Nephron progenitor cell (in vitro differentiated cells): ENCODE data around the gene PDE8B.

Source experiments
- DNase-seq: peaks from one replicate; pipeline ENCODE4 v3.0.0; 2021
- H3K27ac Mint-ChIP-seq: 2 replicates; pipeline ENCODE4 v1.8.0; 2021; ENCODE audit warnings: mild to moderate bottlenecking, moderate library complexity, mixed read lengths
- H3K27me3 Mint-ChIP-seq: 2 replicates; pipeline ENCODE4 v1.8.0; 2021; ENCODE audit warnings: mild to moderate bottlenecking, low read depth, mixed read lengths; ENCODE audit not compliant: poor library complexity
- H3K36me3 Mint-ChIP-seq: 2 replicates; pipeline ENCODE4 v1.8.0; 2021; ENCODE audit warnings: low read depth, mixed read lengths
- H3K4me1 Mint-ChIP-seq: 2 replicates; pipeline ENCODE4 v1.8.0; 2021; ENCODE audit warnings: mixed read lengths
- H3K4me3 Mint-ChIP-seq: 2 replicates; pipeline ENCODE4 v1.8.0; 2021; ENCODE audit warnings: mild to moderate bottlenecking, moderate library complexity, mixed read lengths
- H3K9me3 Mint-ChIP-seq: 2 replicates; pipeline ENCODE4 v1.8.0; 2021; ENCODE audit warnings: mild to moderate bottlenecking, moderate library complexity, mixed read lengths
- TF ChIP-seq, protein P1 (sequence below): fragments of 200-600 bp; sonication (generic); IDR thresholded peaks from 2 replicates; pipeline ENCODE4 v1.5.0; 2021; ENCODE audit warnings: antibody characterized with exemption

PDE8B gene

DNA sequence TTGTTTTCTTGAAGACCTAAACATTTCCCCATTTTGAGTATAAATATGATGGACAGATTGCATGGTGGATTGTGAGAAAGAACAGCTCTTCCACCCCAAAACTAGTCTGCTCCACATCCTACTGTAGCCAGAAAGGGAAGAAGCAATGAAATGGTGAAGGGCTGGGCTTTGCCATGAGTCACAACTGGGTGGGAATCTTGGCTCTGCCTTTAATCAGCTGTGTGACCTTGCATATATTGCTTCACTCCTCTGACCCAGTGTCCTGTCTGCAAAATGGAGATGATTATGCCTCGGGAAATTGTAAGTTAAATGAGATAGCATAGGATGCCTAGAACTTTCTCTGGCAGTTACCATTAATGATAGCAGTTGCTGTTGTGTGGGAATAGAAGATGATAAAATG is 101.9 kb downstream of the PDE8B start:
- H3K27me3 Mint-ChIP-seq: peaks cover 3% of the 10 kb centered on the region
- no peak for DNase-seq
- no peaks in the 10 kb centered on the region for H3K9me3 Mint-ChIP-seq
- no peak overlapping the region for H3K4me3 Mint-ChIP-seq
- H3K36me3 Mint-ChIP-seq: no peaks in the 10 kb centered on the region
- no peak overlapping the region for H3K27ac Mint-ChIP-seq
- TF ChIP-seq, protein P1, sequence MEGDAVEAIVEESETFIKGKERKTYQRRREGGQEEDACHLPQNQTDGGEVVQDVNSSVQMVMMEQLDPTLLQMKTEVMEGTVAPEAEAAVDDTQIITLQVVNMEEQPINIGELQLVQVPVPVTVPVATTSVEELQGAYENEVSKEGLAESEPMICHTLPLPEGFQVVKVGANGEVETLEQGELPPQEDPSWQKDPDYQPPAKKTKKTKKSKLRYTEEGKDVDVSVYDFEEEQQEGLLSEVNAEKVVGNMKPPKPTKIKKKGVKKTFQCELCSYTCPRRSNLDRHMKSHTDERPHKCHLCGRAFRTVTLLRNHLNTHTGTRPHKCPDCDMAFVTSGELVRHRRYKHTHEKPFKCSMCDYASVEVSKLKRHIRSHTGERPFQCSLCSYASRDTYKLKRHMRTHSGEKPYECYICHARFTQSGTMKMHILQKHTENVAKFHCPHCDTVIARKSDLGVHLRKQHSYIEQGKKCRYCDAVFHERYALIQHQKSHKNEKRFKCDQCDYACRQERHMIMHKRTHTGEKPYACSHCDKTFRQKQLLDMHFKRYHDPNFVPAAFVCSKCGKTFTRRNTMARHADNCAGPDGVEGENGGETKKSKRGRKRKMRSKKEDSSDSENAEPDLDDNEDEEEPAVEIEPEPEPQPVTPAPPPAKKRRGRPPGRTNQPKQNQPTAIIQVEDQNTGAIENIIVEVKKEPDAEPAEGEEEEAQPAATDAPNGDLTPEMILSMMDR: no peak
- H3K4me1 Mint-ChIP-seq: peaks cover 11% of the 10 kb centered on the region

GRCh38 chr5:77316871-77317661 is 106.6 kb downstream of the PDE8B start:
- Mint-ChIP-seq H3K27ac (no peak overlapping the region), H3K4me1 (no peaks in the 10 kb centered on the region), H3K4me3 (no peak overlapping the region), H3K9me3 (no peaks in the 10 kb centered on the region), H3K36me3 (no peaks in the 10 kb centered on the region), H3K27me3 (no peaks in the 10 kb centered on the region)
- TF ChIP-seq, protein P1: no peak
- DNase-seq: no peak

- no peaks in the 10 kb centered on the region for H3K4me1 Mint-ChIP-seq
- no peaks in the 10 kb centered on the region for H3K9me3 Mint-ChIP-seq
- DNase-seq: no peak
- H3K27me3 Mint-ChIP-seq: no peaks in the 10 kb centered on the region
- TF ChIP-seq, protein P1: no peak
- H3K4me3 Mint-ChIP-seq: no peak overlapping the region
- H3K27ac Mint-ChIP-seq: no peak overlapping the region
- H3K36me3 Mint-ChIP-seq: no peaks in the 10 kb centered on the region
Measured at GRCh38 chr5:77318060-77318459, 107.6 kb downstream of the PDE8B start.

DNA sequence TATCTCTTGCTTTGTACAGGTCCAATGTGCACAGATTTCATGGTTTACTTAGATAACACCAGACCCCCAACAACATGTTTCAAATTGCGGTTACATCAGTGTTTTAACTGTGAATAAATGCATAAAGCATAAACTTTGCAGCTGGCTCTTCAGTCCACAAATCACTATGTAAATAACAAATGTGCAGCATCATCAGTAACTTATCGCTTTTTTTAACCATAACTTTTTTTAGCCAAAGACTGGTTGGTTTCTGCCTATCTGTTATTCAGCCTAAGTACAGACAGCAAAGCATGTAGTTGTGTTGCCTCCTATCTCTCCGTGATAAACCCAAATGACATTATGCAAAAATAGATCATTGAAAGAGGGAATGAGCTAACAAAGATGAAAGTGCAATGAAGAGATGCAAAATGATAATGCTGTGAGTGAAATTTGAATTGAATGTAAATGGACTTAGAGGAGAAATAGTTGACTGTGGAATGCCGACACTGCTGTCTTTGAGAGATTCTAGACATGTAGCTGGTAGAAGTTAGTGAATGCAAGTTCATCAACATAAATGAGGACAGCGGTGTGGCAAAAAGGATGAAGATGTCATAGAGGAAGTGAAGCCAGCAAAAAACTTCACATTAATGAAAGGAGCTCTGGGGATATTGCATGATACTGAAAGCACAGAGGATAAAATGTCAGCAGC is 108.8 kb downstream of the PDE8B start:
- Mint-ChIP-seq H3K9me3 (no peaks in the 10 kb centered on the region), H3K27ac (no peak overlapping the region)

GRCh38 chr5:77321793-77322394 is 111.4 kb downstream of the PDE8B start:
- DNase-seq: no peak
- Mint-ChIP-seq H3K36me3 (no peaks in the 10 kb centered on the region), H3K9me3 (no peaks in the 10 kb centered on the region), H3K27me3 (no peaks in the 10 kb centered on the region), H3K4me1 (no peaks in the 10 kb centered on the region), H3K27ac (no peak overlapping the region), H3K4me3 (no peak overlapping the region)
- TF ChIP-seq, protein P1: no peak

More for the DNA sequence above, 108.8 kb downstream of the PDE8B start:
- no peaks in the 10 kb centered on the region for H3K36me3 Mint-ChIP-seq
- H3K4me1 Mint-ChIP-seq: no peaks in the 10 kb centered on the region
- no peak for DNase-seq
- no peak overlapping the region for H3K4me3 Mint-ChIP-seq
- no peaks in the 10 kb centered on the region for H3K27me3 Mint-ChIP-seq
- TF ChIP-seq, protein P1: no peak
